ENCODE measurements around the gene RPGRIP1L.

RPGRIP1L gene

GRCh38 chr16:53664724-53665345 is 38.8 kb downstream of the RPGRIP1L start:
- in situ Hi-C loops (cut with MboI; ENCODE audit: low sequenced_read_pairs): no loop called here

GRCh38 chr16:53662072-53662471 is 41.6 kb downstream of the RPGRIP1L start:
- in situ Hi-C loops (cut with MboI; ENCODE audit: low sequenced_read_pairs): no loop called here

- in situ Hi-C loops (cut with MboI; ENCODE audit: low sequenced_read_pairs): no loop called here
These were observed 48.7 kb downstream of the RPGRIP1L start for GRCh38 chr16:53654946-53655345.

GRCh38 chr16:53651357-53651756 is 52.3 kb downstream of the RPGRIP1L start:
- in situ Hi-C loops (cut with MboI; ENCODE audit: low sequenced_read_pairs): no loop called here

- in situ Hi-C loops (cut with MboI; ENCODE audit: low sequenced_read_pairs): no loop called here
These were observed 57.2 kb downstream of the RPGRIP1L start for GRCh38 chr16:53646506-53646905.

DNA sequence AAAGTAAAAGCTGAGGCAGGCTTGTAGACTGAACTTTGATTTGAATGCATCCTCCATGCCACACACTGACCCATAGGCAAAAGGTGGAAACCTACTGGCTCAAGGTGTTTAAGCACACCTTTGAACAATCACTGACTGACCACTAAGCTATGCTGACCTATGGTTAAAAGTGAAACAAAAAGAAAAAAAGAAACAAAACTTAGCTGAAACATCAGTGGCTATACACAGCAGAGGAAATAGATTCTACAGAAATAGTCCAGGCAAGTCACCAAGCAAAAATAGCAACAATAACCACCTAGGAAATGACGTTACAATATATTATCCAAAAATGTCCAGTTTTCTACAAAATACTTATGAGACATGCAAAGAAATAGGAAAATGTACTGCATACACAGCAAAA is 60.2 kb downstream of the RPGRIP1L start:
- in situ Hi-C loops (cut with MboI; ENCODE audit: low sequenced_read_pairs): no loop called here

- in situ Hi-C loops (cut with MboI; ENCODE audit: low sequenced_read_pairs): no loop called here
These were observed 61.6 kb downstream of the RPGRIP1L start for GRCh38 chr16:53642094-53642493.

DNA sequence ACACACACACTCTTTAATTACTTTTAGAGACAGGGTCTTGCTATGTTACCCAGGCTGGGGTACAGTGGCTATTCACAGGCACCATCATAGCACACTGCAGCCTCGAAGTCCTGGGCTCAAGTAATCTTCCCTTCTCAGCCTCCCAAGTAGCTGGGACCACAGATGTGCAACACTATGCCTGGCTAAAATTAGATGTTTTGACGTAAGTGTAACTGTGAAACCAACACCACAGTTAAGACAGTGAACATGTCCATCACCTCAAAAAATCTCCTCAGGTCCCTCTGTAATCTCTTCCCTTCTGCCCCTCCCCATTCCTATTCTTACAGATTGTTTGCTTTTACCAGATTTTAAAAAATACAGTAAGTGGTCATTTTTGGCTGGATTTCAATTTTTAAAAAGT is 66.7 kb downstream of the RPGRIP1L start:
- in situ Hi-C loops (cut with MboI; ENCODE audit: low sequenced_read_pairs): no loop called here

DNA sequence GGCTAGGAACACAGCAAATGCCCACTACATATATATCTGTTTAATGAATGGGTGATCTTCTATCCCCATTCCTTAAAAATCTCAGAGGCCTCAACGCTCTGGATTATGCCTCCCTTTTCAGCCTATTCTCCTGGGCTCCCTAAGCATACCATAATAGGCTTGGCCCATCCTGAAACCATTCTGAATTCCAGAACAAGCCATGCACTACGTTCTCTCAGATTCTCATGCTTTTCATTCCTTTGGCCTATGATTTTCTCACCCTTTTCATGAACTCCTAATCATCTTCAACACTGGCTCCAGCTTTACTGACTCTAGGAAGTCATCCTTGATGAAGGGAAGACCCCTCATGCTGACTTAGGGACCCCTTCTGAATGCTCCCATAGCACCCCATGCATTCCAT is 71.1 kb downstream of the RPGRIP1L start:
- in situ Hi-C loops (cut with MboI; ENCODE audit: low sequenced_read_pairs): no loop called here

- in situ Hi-C loops (cut with MboI; ENCODE audit: low sequenced_read_pairs): no loop called here
These were observed 72.2 kb downstream of the RPGRIP1L start for GRCh38 chr16:53631236-53632025.

- in situ Hi-C loops (cut with MboI; ENCODE audit: low sequenced_read_pairs): no loop called here
These were observed 73.9 kb downstream of the RPGRIP1L start for GRCh38 chr16:53629607-53630312.

- in situ Hi-C loops (cut with MboI; ENCODE audit: low sequenced_read_pairs): no loop called here
These were observed 74.5 kb downstream of the RPGRIP1L start for GRCh38 chr16:53629151-53629550.

DNA sequence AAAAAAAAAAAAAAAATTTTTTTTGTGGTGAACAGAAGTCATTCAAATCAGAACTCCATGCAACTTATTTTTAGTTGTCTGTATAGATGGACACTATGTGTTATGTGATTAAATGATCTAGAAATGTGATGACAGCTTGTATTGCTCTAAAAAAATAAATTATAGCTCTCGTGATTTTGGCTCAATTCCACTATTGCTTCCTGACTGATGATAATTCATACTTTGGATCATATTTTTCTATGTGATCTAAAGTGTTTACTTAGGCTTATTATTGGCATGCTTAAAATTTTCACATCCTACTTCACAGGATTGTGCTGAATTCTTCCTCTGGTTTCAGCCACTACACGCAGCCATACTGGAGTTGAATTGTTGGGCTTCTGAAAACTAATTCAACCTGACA is 76.8 kb downstream of the RPGRIP1L start:
- in situ Hi-C loops (cut with MboI; ENCODE audit: low sequenced_read_pairs): no loop called here

DNA sequence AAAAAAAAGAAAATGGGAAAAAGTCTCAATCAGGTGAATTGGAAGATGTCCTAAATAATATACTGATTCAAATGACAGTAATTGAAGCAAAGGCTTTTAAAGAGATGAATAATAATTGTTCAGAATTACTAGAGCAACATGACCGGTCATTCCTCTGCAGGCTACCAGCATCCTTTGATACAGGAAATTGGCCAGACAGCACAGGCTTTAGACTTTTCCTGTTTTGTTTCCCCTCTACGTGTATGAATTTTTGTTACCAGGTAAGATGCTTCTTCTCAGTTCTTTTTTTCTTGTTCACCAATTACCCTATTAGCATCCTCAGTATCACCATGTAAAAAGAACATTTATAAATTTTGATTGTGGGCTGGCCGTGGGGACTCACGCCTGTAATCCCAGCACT is 77.5 kb downstream of the RPGRIP1L start:
- in situ Hi-C loops (cut with MboI; ENCODE audit: low sequenced_read_pairs): no loop called here

DNA sequence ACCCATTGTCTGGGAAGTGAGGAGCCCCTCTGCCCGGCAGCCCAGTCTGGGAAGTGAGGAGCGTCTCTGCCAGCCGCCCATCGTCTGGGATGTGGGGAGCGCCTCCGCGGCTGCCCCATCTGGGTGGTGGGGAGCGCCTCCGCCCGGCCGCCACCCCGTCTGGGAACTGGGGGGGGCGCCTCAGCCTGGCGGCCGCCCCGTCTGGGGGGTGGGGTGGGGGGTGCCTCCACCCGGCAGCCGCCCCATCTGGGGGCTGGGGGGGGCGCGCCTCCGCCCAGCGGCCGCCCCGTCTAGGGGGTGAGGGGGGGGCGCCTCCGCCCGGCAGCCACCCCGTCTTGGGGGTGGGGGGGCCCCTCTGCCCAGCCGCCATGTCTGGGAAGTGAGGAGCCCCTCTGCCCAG is 78.4 kb downstream of the RPGRIP1L start:
- in situ Hi-C loops (cut with MboI; ENCODE audit: low sequenced_read_pairs): no loop called here

GRCh38 chr16:53622315-53622714 is 81.3 kb downstream of the RPGRIP1L start:
- in situ Hi-C loops (cut with MboI; ENCODE audit: low sequenced_read_pairs): no loop called here

DNA sequence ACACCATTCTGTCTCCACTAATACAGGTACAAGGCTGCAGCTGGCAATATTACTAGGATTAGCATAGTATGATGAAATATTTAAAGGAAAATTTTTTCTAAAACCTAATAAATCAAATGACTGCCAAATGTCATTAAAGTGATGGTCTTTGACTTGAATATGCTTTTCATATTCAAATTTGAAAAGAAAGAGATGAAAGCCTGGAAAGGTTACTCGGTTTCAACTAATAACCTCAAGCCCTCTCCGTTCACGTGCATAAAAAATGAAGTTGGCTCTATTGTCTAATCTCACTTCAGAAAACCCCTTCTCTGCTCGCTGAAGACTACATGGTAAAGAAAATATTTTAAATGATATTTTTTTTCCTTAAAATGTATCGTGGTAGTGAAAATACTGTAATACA is 83.2 kb downstream of the RPGRIP1L start:
- in situ Hi-C loops (cut with MboI; ENCODE audit: low sequenced_read_pairs): no loop called here

DNA sequence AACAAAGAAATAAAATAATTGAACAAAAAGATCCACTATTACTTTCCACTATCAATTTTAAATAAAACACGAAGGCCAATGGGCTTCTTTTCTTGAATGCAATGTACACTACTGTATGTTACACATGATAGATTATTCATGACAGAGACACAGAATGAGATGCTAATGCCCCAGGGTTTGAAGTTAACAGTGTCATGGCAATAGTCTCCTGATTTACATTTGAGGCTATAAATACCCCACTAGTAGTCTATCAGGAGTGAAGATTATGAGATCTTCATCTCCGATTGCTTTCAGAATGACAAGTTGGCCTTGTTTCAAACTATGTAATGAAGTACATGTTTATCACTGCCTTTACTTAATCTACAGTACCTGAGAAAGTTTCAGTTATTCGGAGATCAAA is 84.4 kb downstream of the RPGRIP1L start:
- in situ Hi-C loops (cut with MboI; ENCODE audit: low sequenced_read_pairs): no loop called here

GRCh38 chr16:53614346-53614745 is 89.3 kb downstream of the RPGRIP1L start:
- in situ Hi-C loops (cut with MboI; ENCODE audit: low sequenced_read_pairs): no loop called here

DNA sequence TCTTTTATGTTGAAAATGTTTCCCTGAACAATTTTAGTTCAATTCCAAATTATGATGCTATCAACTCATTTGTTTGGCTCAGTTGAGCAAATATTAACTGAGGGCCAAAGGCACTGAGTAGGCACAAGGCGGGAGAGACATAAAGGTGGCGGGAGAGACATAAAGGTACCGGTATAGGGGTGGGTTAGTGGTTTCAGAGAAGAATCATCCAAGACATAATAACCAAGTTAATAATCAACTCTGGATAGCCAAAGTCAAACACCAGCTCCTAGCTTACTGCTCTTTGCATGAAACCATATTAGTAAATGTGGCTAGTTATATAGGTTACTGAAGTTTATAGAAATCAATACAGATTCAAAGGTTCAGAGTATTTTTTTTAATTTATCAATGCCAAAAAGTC is 91.7 kb downstream of the RPGRIP1L start:
- in situ Hi-C loops (cut with MboI; ENCODE audit: low sequenced_read_pairs): no loop called here

- in situ Hi-C loops (cut with MboI; ENCODE audit: low sequenced_read_pairs): no loop called here
These were observed 92.4 kb downstream of the RPGRIP1L start for GRCh38 chr16:53611179-53611696.

DNA sequence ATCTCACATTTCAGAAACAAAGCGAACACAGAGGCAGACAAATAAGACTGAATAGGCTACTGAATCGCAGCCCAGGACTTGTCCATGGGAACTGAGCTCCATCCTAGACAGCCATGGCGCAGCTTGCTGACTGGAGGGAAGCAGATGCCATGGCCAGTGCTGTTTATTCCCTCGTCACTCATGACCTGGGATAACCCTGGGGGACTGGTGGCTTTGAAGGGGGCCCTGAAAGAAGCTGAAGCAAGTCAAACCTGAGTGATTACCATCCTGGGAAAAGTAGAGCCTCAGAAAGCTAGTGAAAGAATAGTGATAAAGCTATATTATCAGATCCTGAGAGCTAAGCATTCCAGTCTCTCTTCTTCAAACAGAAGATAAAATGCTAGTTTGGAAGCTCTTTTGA is 94.1 kb downstream of the RPGRIP1L start:
- in situ Hi-C loops (cut with MboI; ENCODE audit: low sequenced_read_pairs): no loop called here

All from HL-60/S4 treated with retinoic acid at 250 ng/mL for 4 days and 3 days (cell line).